Uterus (tissue), 4 donors: ENCODE results near the gene CREG1. TPM values are rescaled to one million over a fixed set of nuclear protein-coding genes. Genes with fewer than 3 reads are reported as not detected.
A peak's percentile ranks its signal among the peaks of the same experiment; 100 is the strongest.

Experiments used
- DNase-seq, 2 donors: peaks; one replicate each; pipeline ENCODE4 v3.0.0-alpha.2; 2019 to 2020
- H3K27ac ChIP-seq, 2 donors: fragments of 200-600 bp; sonication (generic); 1 replicate in 1 of 2; 2 replicates in 1 of 2; pipeline ENCODE4 v1.5.1; 2016 to 2018
- H3K27me3 ChIP-seq, 2 donors: fragments of 200-600 bp; sonication (generic); one replicate each; pipeline ENCODE4 v1.5.1; 2018 to 2019; ENCODE audit warnings: control low read depth in 1 of 2
- H3K36me3 ChIP-seq, 2 donors: fragments of 200-600 bp; sonication (generic); one replicate each; pipeline ENCODE4 v1.5.1; 2019; ENCODE audit warnings: control low read depth in 1 of 2
- H3K4me1 ChIP-seq, 2 donors: fragments of 200-600 bp; sonication (generic); one replicate each; pipeline ENCODE4 v1.5.1; 2018 to 2019; ENCODE audit warnings: control low read depth in 1 of 2
- H3K4me3 ChIP-seq, 2 donors: fragments of 200-600 bp; sonication (generic); 1 replicate in 1 of 2; 2 replicates in 1 of 2; pipeline ENCODE4 v1.5.1; 2018 to 2019; ENCODE audit warnings: mild to moderate bottlenecking in 1 of 2
- H3K9me3 ChIP-seq, 2 donors: fragments of 200-600 bp; sonication (generic); one replicate each; pipeline ENCODE4 v1.5.1; 2019; ENCODE audit warnings: control low read depth in 1 of 2
- POLR2A ChIP-seq, 2 donors: fragments of 450-650 bp; IDR thresholded peaks; one replicate each; pipeline ENCODE4 v1.6.1; 2016; ENCODE audit warnings: antibody characterized with exemption in 2 of 2, mild to moderate bottlenecking in 1 of 2, moderate library complexity in 1 of 2
- intact Hi-C: fragments of 100-400 bp; cut with DNase I; formaldehyde crosslinking; loops from one replicate; pipeline ENCODE4 v1.15.1; 2023; ENCODE audit warnings: low total_unique reads
- total RNA-seq, 4 donors: library from RNA; depleted of rRNA in 3 of 4; stranded (reverse); fragments of >200 nt in 3 of 4; gene quantifications; one replicate each; pipeline versions ENCODE4 v1.1.0 to v1.2.4, GENCODE V29; 2014 to 2023
- TF ChIP-seq, protein P1 (sequence below), 4 experiments: fragments of 200-600 bp in 2 of 4; fragments of 450-650 bp in 2 of 4; sonication (generic) in 2 of 4; IDR thresholded peaks; one replicate each; pipeline ENCODE4 v1.5.1; 2016 to 2019; ENCODE audit warnings: antibody characterized with exemption in 4 of 4, mild to moderate bottlenecking in 2 of 4, moderate library complexity in 1 of 4
- donor health status: DM: yes; HTN: yes; CAD: no.

The CREG1 gene
- total RNA-seq, 4 donors from 2014 or later = 72.7 to 161 (median 91.0) TPM

DNA sequence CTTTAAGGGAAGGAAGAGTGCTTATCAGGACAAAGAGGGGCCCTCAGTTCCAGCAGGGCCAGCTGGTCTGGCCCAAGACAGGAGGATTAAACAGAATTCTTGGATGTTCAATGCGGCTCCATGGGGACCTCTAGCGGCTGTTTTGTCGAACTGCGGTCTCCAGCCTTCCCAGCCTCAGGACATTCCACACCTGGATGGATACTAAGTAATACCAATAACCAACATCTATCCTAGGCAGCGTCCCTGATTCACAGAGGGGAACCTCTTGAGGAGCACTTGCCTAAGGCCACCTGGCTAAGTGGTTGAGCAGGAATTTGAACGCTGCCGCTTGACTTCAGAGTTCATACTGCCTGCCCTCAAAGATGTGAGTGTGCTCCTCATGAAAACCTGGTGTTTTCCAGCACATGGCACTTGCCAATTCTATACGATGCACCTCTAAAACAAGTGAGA is 19.7 kb downstream of the CREG1 start:
- intact Hi-C loops = loop anchor here (10.0 kb wide), 1 partner anchor 469 kb away; no protein-coding TSS in a partner anchor
- TF ChIP-seq POLR2A (IDR thresholded peaks at IDR 0.05) = no peak
- TF ChIP-seq, protein P1, sequence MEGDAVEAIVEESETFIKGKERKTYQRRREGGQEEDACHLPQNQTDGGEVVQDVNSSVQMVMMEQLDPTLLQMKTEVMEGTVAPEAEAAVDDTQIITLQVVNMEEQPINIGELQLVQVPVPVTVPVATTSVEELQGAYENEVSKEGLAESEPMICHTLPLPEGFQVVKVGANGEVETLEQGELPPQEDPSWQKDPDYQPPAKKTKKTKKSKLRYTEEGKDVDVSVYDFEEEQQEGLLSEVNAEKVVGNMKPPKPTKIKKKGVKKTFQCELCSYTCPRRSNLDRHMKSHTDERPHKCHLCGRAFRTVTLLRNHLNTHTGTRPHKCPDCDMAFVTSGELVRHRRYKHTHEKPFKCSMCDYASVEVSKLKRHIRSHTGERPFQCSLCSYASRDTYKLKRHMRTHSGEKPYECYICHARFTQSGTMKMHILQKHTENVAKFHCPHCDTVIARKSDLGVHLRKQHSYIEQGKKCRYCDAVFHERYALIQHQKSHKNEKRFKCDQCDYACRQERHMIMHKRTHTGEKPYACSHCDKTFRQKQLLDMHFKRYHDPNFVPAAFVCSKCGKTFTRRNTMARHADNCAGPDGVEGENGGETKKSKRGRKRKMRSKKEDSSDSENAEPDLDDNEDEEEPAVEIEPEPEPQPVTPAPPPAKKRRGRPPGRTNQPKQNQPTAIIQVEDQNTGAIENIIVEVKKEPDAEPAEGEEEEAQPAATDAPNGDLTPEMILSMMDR (IDR thresholded peaks at IDR 0.05) = peak; percentile 58 to 78 (median 64)
- no peak overlapping the region for H3K27ac ChIP-seq
- no peaks in the 10 kb centered on the region for H3K36me3 ChIP-seq
- H3K4me3 ChIP-seq = no peak overlapping the region
- no peaks in the 10 kb centered on the region for H3K4me1 ChIP-seq
- H3K9me3 ChIP-seq = no peaks in the 10 kb centered on the region
- no peaks in the 10 kb centered on the region for H3K27me3 ChIP-seq
- peak; percentile 44 to 67 for DNase-seq

DNA sequence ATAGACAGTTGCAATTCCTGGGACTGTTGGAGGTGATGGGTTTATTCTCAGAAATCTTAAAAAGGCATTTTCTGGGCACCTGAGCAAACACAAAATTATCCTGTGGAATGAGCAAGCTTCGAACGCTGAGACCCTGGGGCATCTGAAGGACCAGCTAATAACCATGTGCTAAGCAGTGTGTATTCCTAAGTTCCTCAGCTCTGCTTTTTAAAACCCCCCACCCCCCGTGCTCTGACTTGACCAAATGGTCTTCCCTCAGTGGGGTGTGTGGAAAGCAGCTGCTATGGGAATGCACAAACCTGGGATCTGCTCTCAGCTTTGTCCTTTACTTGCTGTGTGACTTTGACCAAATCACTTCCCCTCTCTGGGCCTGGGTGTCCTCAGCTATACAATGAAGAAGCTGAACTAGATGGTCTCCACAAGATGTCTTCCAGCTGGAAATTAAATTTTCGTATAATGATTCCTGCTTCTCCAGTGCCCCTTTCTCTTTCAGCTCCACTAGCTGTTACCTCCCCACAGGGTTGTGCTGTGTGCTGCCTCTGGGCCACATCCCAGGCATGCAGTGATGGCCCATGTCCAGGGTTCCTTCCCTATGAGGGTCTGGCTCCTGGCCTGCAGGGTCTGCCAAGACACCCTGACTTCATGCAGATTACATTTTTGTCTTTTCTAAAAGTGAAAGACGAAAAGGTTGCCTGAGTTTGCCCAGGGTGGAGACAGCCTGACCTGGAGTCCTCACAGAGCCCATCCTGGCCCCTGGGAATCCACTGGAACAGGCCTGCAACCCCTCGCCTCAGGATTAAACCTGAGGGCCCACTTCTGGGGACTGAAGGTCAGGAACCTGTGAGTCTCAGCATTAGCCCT is 20.4 kb downstream of the CREG1 start:
- no peaks in the 10 kb centered on the region for H3K36me3 ChIP-seq
- DNase-seq = peak in 1 of 2 donors; percentile 31
- H3K27me3 ChIP-seq = no peaks in the 10 kb centered on the region
- TF ChIP-seq POLR2A (IDR thresholded peaks at IDR 0.05) = no peak
- TF ChIP-seq, protein P1 (IDR thresholded peaks at IDR 0.05) = no peak
- H3K27ac ChIP-seq = no peak overlapping the region
- H3K9me3 ChIP-seq = no peaks in the 10 kb centered on the region
- intact Hi-C loops = loop anchor here (10.0 kb wide), 1 partner anchor 468 kb away; no protein-coding TSS in a partner anchor
- no peak overlapping the region for H3K4me3 ChIP-seq
- no peaks in the 10 kb centered on the region for H3K4me1 ChIP-seq

DNA sequence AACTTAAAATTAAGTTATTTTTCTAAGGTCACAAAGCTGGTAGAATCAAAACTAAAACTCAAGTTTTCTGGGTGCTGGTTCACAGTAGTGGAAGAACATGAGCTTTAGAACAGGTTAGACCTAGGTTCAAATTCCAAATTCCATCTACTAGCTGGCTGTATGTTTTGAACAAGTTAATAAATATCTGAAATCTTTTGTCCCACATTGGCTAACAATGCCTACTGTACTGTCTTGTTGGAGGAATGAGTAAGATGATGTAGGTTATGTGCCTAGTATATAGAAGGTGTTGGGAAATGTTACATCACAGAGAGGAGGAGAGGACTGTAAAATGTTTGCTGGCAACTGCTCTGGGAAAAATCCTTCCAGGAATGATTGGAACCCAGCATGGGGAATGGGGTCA is 21.2 kb downstream of the CREG1 start:
- no peaks in the 10 kb centered on the region for H3K36me3 ChIP-seq
- H3K27me3 ChIP-seq = no peaks in the 10 kb centered on the region
- no peak overlapping the region for H3K27ac ChIP-seq
- DNase-seq = no peak
- H3K4me3 ChIP-seq = no peak overlapping the region
- intact Hi-C loops = loop anchor here (10.0 kb wide), 1 partner anchor 468 kb away; no protein-coding TSS in a partner anchor
- H3K4me1 ChIP-seq = no peaks in the 10 kb centered on the region
- TF ChIP-seq, protein P1 (IDR thresholded peaks at IDR 0.05) = no peak
- no peak for TF ChIP-seq POLR2A (IDR thresholded peaks at IDR 0.05)
- no peaks in the 10 kb centered on the region for H3K9me3 ChIP-seq

DNA sequence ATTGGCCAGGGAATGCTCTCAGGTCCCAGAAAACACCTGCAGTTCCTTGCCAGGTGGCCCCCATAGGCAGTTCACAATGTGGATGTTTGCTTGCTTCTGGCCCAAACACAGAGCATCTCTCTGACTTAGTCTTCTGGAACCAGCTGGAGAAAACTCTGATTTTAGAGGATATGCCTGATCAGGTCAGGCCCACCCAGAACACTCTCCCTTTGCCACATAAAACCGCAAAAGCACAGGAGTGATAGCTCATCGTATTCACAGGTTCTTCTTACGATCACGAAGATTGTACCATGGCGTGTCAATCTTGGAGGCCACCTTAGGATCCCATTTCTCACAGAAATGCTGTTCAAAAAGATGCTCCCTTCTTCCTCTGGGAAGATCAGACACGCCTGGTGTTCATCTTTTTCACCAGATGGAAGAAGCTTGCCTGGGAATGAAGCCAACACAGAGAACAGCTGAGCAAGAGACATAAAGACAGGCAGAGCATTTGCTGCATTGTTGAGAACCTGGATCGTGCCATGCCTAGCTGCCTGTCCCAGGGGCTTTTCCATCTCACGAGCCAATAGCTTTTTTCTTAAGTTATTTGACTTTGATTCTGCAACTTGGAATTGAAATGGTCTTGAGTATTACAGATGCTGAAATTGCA is 23.6 kb downstream of the CREG1 start:
- H3K27ac ChIP-seq = no peak overlapping the region
- H3K4me1 ChIP-seq = no peaks in the 10 kb centered on the region
- H3K27me3 ChIP-seq = no peaks in the 10 kb centered on the region
- intact Hi-C loops = loop anchor here (10.0 kb wide), 1 partner anchor 465 kb away; no protein-coding TSS in a partner anchor
- no peak for DNase-seq
- TF ChIP-seq, protein P1 (IDR thresholded peaks at IDR 0.05) = no peak
- TF ChIP-seq POLR2A (IDR thresholded peaks at IDR 0.05) = no peak
- H3K4me3 ChIP-seq = no peak overlapping the region
- no peaks in the 10 kb centered on the region for H3K36me3 ChIP-seq
- H3K9me3 ChIP-seq = no peaks in the 10 kb centered on the region
